A549 (cell line): ENCODE results near the gene EFHD1. TPM values are rescaled to one million over a fixed set of nuclear protein-coding genes. Genes with fewer than 3 reads are reported as not detected.
A peak's percentile ranks its signal among the peaks of the same experiment; 100 is the strongest.

Experiments used
- ATAC-seq, 2 experiments: fragments of 200-7000 bp in 1 of 2; fragments of >200 bp in 1 of 2; cut with Nextera tagmentation in 1 of 2; cut with Tn5 transposase in 1 of 2; 3 replicates each; pipeline versions ENCODE4 v1.8.0 to v1.9.1; 2018 to 2020; ENCODE audit warnings: mild to moderate bottlenecking in 1 of 2, moderate library complexity in 1 of 2
- CTCF ChIA-PET: fragments of 300-600 bp; sonication (Branson Sonifier 250); formaldehyde crosslinking; extraction: SDS; loops from one replicate; lab custom pipeline; 2021; ENCODE audit warnings: antibody characterized with exemption, inconsistent platforms; lab: Yijun Ruan, JAX
- POLR2A ChIA-PET: fragments of 350-600 bp; formaldehyde crosslinking; extraction: SDS; loops from one replicate; lab custom pipeline; 2021; ENCODE audit warnings: antibody characterized with exemption, inconsistent platforms; lab: Yijun Ruan, JAX
- DNase-seq, 2 experiments: peaks; one replicate each; pipeline versions ENCODE4 v3.0.0 to v3.0.0-alpha.2; 2011 to 2016; ENCODE audit warnings: low read depth in 1 of 2, low spot score in 1 of 2
- FAIRE-seq: peaks from 2 replicates; lab custom pipeline; 2011; peaks lifted over from hg19 to GRCh38; lab: Jason Lieb, UNC
- H3K27ac ChIP-seq, 2 experiments: fragments of >200 bp; sonication (Bioruptor Twin); formaldehyde crosslinking; 3 replicates each; pipeline ENCODE4 v1.5.1; 2016 to 2017
- H3K4me1 ChIP-seq: fragments of >200 bp; sonication (Bioruptor Twin); formaldehyde crosslinking; 3 replicates; pipeline ENCODE4 v1.6.1; 2016
- H3K4me2 ChIP-seq: fragments of >200 bp; sonication (Bioruptor Twin); formaldehyde crosslinking; 3 replicates; pipeline ENCODE4 v1.6.1; 2016
- H3K4me3 ChIP-seq: fragments of >200 bp; sonication (Bioruptor Twin); formaldehyde crosslinking; 3 replicates; pipeline ENCODE4 v1.5.1; 2016
- H3K9me3 ChIP-seq: fragments of >200 bp; sonication (Bioruptor Twin); formaldehyde crosslinking; 3 replicates; pipeline ENCODE4 v1.6.1; 2016
- CBX2 ChIP-seq: fragments of 200-600 bp; sonication (generic); IDR thresholded peaks from 2 replicates; pipeline ENCODE4 v1.6.1; 2016; ENCODE audit warnings: low read depth, mild to moderate bottlenecking, borderline replicate concordance
- E2F6 ChIP-seq: IDR thresholded peaks from 2 replicates; pipeline ENCODE4 v1.6.1; 2012; ENCODE audit warnings: low read depth, borderline replicate concordance
- EHMT2 ChIP-seq: fragments of 200-600 bp; sonication (generic); IDR thresholded peaks from 2 replicates; pipeline ENCODE4 v1.6.1; 2016; ENCODE audit warnings: antibody characterized with exemption, low read depth, mild to moderate bottlenecking, moderate library complexity
- FOSL2 ChIP-seq, 2 experiments: fragments of 450-650 bp in 1 of 2; fragments of >200 bp in 1 of 2; sonication (Bioruptor Twin) in 1 of 2; formaldehyde crosslinking; IDR thresholded peaks; 2 replicates each; pipeline versions ENCODE4 v1.5.0 to v1.6.1; 2016 to 2020; ENCODE audit warnings: mild to moderate bottlenecking in 1 of 2, moderate library complexity in 1 of 2
- FOXS1 ChIP-seq: fragments of 250-450 bp; sonication (Bioruptor Pico); IDR thresholded peaks from 2 replicates; pipeline ENCODE4 v1.5.0; 2020; ENCODE audit warnings: mild to moderate bottlenecking, moderate library complexity
- HES2 ChIP-seq: fragments of >200 bp; sonication (Bioruptor Twin); formaldehyde crosslinking; IDR thresholded peaks from 2 replicates; pipeline ENCODE4 v1.6.1; 2016
- HMGXB4 ChIP-seq: fragments of 250-450 bp; sonication (Bioruptor Pico); IDR thresholded peaks from 2 replicates; pipeline ENCODE4 v1.5.0; 2021; ENCODE audit warnings: mild to moderate bottlenecking, moderate library complexity, borderline replicate concordance
- JUNB ChIP-seq: fragments of >200 bp; sonication (Bioruptor Twin); formaldehyde crosslinking; IDR thresholded peaks from 2 replicates; pipeline ENCODE4 v1.6.1; 2016
- KDM5A ChIP-seq: fragments of 200-600 bp; sonication (generic); IDR thresholded peaks from 2 replicates; pipeline ENCODE4 v1.6.1; 2016; ENCODE audit warnings: antibody characterized with exemption, mild to moderate bottlenecking
- MAFK ChIP-seq: fragments of 450-650 bp; IDR thresholded peaks from 2 replicates; pipeline ENCODE4 v1.6.1; 2014; ENCODE audit not compliant: partially characterized antibody
- MAX ChIP-seq: IDR thresholded peaks from 2 replicates; pipeline ENCODE4 v1.6.1; 2012
- MYC ChIP-seq: IDR thresholded peaks from 2 replicates; pipeline ENCODE4 v1.6.1; 2012; ENCODE audit warnings: mild to moderate bottlenecking, inconsistent platforms, low read length, improper control_type of control experiment, borderline replicate concordance
- NFE2L2 ChIP-seq: fragments of 150-350 bp; conservative IDR thresholded peaks from 2 replicates; pipeline ENCODE4 v1.6.1; 2014; ENCODE audit warnings: low read length
- RARB ChIP-seq: fragments of 250-450 bp; sonication (Bioruptor Pico); IDR thresholded peaks from 2 replicates; pipeline ENCODE4 v1.8.0; 2021; ENCODE audit warnings: mild to moderate bottlenecking, moderate library complexity
- SMC3 ChIP-seq: fragments of >200 bp; sonication (Bioruptor Twin); formaldehyde crosslinking; IDR thresholded peaks from 3 replicates; pipeline ENCODE4 v1.6.1; 2018; ENCODE audit warnings: inconsistent platforms
- TP53 ChIP-seq: fragments of 250-450 bp; sonication (Bioruptor Pico); IDR thresholded peaks from 2 replicates; pipeline ENCODE4 v1.5.0; 2021; ENCODE audit warnings: mild to moderate bottlenecking, moderate library complexity
- ZC3H11A ChIP-seq: fragments of 450-650 bp; IDR thresholded peaks from 2 replicates; pipeline ENCODE4 v1.6.1; 2014; ENCODE audit warnings: antibody characterized with exemption, mild to moderate bottlenecking
- ZSCAN20 ChIP-seq: fragments of 250-450 bp; sonication (Bioruptor Pico); IDR thresholded peaks from 2 replicates; pipeline ENCODE4 v1.8.0; 2022; ENCODE audit warnings: mild to moderate bottlenecking, moderate library complexity
- WGBS: methylation state at CpG from one replicate; pipeline ENCODE4 v1.1.6; 2017; ENCODE audit errors: missing lambda C conversion rate; 5-methylcytosine and 5-hydroxymethylcytosine counted together
- polyA plus RNA-seq, 4 experiments: library from polyadenylated mRNA; depleted of rRNA in 3 of 4; stranded (reverse); fragments of >200 nt; fragmentation: RNase III in 1 of 4; extraction: RNeasy Plus Mini Kit Qiagen cat#74134 plus additional on column Dnase treatment in 1 of 4; gene quantifications; 2 replicates in 3 of 4; 3 replicates in 1 of 4; pipeline ENCODE4 v1.2.3, GENCODE V29; 2011 to 2017

EFHD1 gene
- polyA plus RNA-seq, 2 of the 4 experiments (the other 2 are of a cell fraction), result 1.5 to 2.3 TPM

- no peak for FAIRE-seq
Observed at GRCh38 chr2:232588680-232589585, 44.5 kb upstream of the EFHD1 start.

GRCh38 chr2:232592772-232593395 lies 40.5 kb upstream of the EFHD1 start:
- Histone ChIP-seq H3K4me2 (peak overlapping the region; percentile 47), H3K27ac (peak overlapping the region; percentile 26 to 60; a peak in 3 of 6 replicates), H3K9me3 (no peaks in the 10 kb centered on the region), H3K4me3 (no peak overlapping the region), H3K4me1 (peaks cover 31% of the 10 kb centered on the region)
- POLR2A ChIA-PET, result no interaction called here
- DNase-seq, result peak; percentile 38 to 77
- FAIRE-seq, result no peak
- CTCF ChIA-PET, result interaction anchor here (0.9 to 6.1 kb wide), 7 partner anchors 11 to 42 kb away, joined by 3 to 33 read pairs (median 4); partner anchors contain the start of genes EFHD1, EIF4E2 and TIGD1
- peak; percentile 66 to 79 for ATAC-seq
- 78% methylated on average over 3 of the region's 3 CpGs for WGBS
- TF ChIP-seq SMC3 (no peak), JUNB (peak; percentile 49; the same call in 1 of the 2 replicates), FOSL2 (IDR thresholded peaks at IDR 0.05) (0 out of 2 replicates have a peak, but pooled peaks have one; percentile 17), FOSL2 (CRISPR knock-in tag; IDR thresholded peaks at IDR 0.05) (peak; percentile 84)

More at GRCh38 chr2:232588680-232589585, 44.5 kb upstream of the EFHD1 start:
- peak; percentile 57 to 71; a peak in 5 of 6 replicates for ATAC-seq
- peak overlapping the region; percentile 64 to 79 for H3K27ac ChIP-seq
- H3K4me2 ChIP-seq, result peak overlapping the region; percentile 44
- TF ChIP-seq HMGXB4 (CRISPR knock-in tag) (no peak), MAX (no peak), MAFK (peak; percentile 85), E2F6 (no peak), ZC3H11A (no peak), NFE2L2 (peak; percentile 55), EHMT2 (no peak), HES2 (no peak)
- 83% methylated on average over 18 of the region's 18 CpGs for WGBS
- CTCF ChIA-PET, result interaction anchor here (1.0 kb wide), 1 partner anchor 19 kb away, joined by 6 read pairs; no protein-coding TSS in a partner anchor
- POLR2A ChIA-PET, result no interaction called here
- no peaks in the 10 kb centered on the region for H3K9me3 ChIP-seq
- DNase-seq, result peak; percentile 20 to 56
- no peak overlapping the region for H3K4me3 ChIP-seq
- peaks cover 31% of the 10 kb centered on the region for H3K4me1 ChIP-seq

- WGBS, result 83% methylated on average over 6 of the region's 7 CpGs
- no peak overlapping the region for H3K4me2 ChIP-seq
- FAIRE-seq (no peak), DNase-seq (no peak), ATAC-seq (no peak)
- no peaks in the 10 kb centered on the region for H3K9me3 ChIP-seq
- TF ChIP-seq FOXS1 (CRISPR knock-in tag) (no peak), ZC3H11A (no peak), TP53 (CRISPR knock-in tag) (no peak), MYC (no peak), EHMT2 (no peak), MAX (no peak), CBX2 (no peak), RARB (CRISPR knock-in tag) (no peak), ZSCAN20 (CRISPR knock-in tag) (no peak), E2F6 (no peak), MAFK (no peak), HES2 (no peak), HMGXB4 (CRISPR knock-in tag) (no peak), KDM5A (no peak)
- ChIA-PET POLR2A (no interaction called here), CTCF (interaction anchor here (0.8 to 6.1 kb wide), 5 partner anchors 11 to 43 kb away, joined by 3 to 33 read pairs (median 6); partner anchors contain the start of genes EIF4E2 and TIGD1)
- H3K4me3 ChIP-seq, result no peak overlapping the region
- H3K4me1 ChIP-seq, result peaks cover 24% of the 10 kb centered on the region
- H3K27ac ChIP-seq, result no peak overlapping the region
Observed at GRCh38 chr2:232593982-232594381, 39.4 kb upstream of the EFHD1 start.
